Measurements from ENCODE around the gene AFMID.
A peak's percentile ranks its signal among the peaks of the same experiment; 100 is the strongest.

AFMID gene

DNA sequence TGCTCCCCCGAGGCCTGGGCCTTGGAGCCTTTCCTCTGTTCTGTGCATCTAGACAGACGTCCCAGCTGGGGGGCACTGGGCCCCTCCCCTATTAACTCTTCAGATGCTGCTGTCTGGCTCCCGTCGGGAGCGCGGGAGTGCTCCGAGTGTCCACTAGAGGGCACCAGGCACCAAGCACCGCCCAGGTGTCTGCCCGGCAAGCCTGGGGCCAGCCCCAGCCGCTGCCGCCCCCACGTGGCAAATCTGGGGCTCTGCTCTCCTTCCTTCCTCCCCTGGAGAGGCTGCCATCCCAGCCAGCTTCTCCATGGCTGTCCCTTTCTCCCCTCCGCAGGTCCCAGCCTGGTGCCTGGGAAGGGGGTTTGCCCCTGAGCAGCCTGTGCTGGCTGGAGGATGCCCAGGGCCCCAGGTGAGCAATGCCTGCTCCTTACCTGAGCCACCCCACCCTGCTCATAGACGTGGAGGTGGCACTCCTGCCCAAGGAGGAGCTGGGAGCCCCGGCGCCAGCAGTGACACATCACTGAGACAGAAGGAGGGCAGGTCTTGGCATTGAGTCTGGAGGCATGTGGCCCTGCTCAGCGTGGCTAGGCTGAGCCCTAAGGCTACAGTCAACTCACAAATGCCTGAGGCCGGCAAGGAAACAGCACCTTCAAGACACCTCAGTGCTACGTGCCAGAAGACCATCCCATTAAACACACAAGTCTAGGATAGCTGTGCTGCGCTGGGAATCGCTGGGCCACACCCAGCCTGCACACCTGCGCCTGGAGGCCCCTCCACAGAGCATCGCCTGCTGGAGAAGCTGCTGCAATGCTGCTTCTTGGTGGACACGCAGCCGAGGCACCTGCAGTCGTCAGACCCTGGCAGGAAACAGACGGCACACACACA, 64.0 kb downstream of the AFMID start (continued):
- TF ChIP-seq, protein P1, sequence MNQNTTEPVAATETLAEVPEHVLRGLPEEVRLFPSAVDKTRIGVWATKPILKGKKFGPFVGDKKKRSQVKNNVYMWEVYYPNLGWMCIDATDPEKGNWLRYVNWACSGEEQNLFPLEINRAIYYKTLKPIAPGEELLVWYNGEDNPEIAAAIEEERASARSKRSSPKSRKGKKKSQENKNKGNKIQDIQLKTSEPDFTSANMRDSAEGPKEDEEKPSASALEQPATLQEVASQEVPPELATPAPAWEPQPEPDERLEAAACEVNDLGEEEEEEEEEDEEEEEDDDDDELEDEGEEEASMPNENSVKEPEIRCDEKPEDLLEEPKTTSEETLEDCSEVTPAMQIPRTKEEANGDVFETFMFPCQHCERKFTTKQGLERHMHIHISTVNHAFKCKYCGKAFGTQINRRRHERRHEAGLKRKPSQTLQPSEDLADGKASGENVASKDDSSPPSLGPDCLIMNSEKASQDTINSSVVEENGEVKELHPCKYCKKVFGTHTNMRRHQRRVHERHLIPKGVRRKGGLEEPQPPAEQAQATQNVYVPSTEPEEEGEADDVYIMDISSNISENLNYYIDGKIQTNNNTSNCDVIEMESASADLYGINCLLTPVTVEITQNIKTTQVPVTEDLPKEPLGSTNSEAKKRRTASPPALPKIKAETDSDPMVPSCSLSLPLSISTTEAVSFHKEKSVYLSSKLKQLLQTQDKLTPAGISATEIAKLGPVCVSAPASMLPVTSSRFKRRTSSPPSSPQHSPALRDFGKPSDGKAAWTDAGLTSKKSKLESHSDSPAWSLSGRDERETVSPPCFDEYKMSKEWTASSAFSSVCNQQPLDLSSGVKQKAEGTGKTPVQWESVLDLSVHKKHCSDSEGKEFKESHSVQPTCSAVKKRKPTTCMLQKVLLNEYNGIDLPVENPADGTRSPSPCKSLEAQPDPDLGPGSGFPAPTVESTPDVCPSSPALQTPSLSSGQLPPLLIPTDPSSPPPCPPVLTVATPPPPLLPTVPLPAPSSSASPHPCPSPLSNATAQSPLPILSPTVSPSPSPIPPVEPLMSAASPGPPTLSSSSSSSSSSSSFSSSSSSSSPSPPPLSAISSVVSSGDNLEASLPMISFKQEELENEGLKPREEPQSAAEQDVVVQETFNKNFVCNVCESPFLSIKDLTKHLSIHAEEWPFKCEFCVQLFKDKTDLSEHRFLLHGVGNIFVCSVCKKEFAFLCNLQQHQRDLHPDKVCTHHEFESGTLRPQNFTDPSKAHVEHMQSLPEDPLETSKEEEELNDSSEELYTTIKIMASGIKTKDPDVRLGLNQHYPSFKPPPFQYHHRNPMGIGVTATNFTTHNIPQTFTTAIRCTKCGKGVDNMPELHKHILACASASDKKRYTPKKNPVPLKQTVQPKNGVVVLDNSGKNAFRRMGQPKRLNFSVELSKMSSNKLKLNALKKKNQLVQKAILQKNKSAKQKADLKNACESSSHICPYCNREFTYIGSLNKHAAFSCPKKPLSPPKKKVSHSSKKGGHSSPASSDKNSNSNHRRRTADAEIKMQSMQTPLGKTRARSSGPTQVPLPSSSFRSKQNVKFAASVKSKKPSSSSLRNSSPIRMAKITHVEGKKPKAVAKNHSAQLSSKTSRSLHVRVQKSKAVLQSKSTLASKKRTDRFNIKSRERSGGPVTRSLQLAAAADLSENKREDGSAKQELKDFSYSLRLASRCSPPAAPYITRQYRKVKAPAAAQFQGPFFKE (tag by site-specific recombination; IDR thresholded peaks at IDR 0.05; ENCODE audit: borderline replicate concordance): no peak
- TF ChIP-seq ZNF658 (tag by site-specific recombination; IDR thresholded peaks at IDR 0.05): no peak
- no peak for TF ChIP-seq ZNF785 (tag by site-specific recombination; IDR thresholded peaks at IDR 0.05)
- TF ChIP-seq ZNF266 (tag by site-specific recombination; IDR thresholded peaks at IDR 0.05; ENCODE audit: low read depth): no peak
- TF ChIP-seq, protein P2, sequence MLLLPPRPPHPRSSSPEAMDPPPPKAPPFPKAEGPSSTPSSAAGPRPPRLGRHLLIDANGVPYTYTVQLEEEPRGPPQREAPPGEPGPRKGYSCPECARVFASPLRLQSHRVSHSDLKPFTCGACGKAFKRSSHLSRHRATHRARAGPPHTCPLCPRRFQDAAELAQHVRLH (tag by site-specific recombination; IDR thresholded peaks at IDR 0.05): no peak
- TF ChIP-seq BCL11A (tag by site-specific recombination; IDR thresholded peaks at IDR 0.05; ENCODE audit: low read depth): no peak
- no peak for TF ChIP-seq ZFP3 (tag by site-specific recombination; IDR thresholded peaks at IDR 0.05; ENCODE audit: low read depth)
- TF ChIP-seq, protein P3, sequence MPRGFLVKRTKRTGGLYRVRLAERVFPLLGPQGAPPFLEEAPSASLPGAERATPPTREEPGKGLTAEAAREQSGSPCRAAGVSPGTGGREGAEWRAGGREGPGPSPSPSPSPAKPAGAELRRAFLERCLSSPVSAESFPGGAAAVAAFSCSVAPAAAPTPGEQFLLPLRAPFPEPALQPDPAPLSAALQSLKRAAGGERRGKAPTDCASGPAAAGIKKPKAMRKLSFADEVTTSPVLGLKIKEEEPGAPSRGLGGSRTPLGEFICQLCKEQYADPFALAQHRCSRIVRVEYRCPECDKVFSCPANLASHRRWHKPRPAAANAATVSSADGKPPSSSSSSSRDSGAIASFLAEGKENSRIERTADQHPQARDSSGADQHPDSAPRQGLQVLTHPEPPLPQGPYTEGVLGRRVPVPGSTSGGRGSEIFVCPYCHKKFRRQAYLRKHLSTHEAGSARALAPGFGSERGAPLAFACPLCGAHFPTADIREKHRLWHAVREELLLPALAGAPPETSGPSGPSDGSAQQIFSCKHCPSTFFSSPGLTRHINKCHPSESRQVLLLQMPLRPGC (tag by site-specific recombination; IDR thresholded peaks at IDR 0.05): no peak
- peak; percentile 66 for TF ChIP-seq SP3 (tag by site-specific recombination; IDR thresholded peaks at IDR 0.05)
- no peak for TF ChIP-seq ZNF16 (tag by site-specific recombination; IDR thresholded peaks at IDR 0.05; ENCODE audit: low read depth)
- TF ChIP-seq, protein P4, sequence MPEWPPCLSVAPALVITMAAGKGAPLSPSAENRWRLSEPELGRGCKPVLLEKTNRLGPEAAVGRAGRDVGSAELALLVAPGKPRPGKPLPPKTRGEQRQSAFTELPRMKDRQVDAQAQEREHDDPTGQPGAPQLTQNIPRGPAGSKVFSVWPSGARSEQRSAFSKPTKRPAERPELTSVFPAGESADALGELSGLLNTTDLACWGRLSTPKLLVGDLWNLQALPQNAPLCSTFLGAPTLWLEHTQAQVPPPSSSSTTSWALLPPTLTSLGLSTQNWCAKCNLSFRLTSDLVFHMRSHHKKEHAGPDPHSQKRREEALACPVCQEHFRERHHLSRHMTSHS (tag by site-specific recombination; IDR thresholded peaks at IDR 0.05): no peak
- no peak for TF ChIP-seq EGR2 (tag by site-specific recombination; IDR thresholded peaks at IDR 0.05; ENCODE audit: low read depth)
- TF ChIP-seq ZNF677 (tag by site-specific recombination; IDR thresholded peaks at IDR 0.05): no peak
- TF ChIP-seq, protein P5, sequence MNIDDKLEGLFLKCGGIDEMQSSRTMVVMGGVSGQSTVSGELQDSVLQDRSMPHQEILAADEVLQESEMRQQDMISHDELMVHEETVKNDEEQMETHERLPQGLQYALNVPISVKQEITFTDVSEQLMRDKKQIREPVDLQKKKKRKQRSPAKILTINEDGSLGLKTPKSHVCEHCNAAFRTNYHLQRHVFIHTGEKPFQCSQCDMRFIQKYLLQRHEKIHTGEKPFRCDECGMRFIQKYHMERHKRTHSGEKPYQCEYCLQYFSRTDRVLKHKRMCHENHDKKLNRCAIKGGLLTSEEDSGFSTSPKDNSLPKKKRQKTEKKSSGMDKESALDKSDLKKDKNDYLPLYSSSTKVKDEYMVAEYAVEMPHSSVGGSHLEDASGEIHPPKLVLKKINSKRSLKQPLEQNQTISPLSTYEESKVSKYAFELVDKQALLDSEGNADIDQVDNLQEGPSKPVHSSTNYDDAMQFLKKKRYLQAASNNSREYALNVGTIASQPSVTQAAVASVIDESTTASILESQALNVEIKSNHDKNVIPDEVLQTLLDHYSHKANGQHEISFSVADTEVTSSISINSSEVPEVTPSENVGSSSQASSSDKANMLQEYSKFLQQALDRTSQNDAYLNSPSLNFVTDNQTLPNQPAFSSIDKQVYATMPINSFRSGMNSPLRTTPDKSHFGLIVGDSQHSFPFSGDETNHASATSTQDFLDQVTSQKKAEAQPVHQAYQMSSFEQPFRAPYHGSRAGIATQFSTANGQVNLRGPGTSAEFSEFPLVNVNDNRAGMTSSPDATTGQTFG (tag by site-specific recombination; IDR thresholded peaks at IDR 0.05; ENCODE audit: borderline replicate concordance): no peak
- TF ChIP-seq, protein P6, sequence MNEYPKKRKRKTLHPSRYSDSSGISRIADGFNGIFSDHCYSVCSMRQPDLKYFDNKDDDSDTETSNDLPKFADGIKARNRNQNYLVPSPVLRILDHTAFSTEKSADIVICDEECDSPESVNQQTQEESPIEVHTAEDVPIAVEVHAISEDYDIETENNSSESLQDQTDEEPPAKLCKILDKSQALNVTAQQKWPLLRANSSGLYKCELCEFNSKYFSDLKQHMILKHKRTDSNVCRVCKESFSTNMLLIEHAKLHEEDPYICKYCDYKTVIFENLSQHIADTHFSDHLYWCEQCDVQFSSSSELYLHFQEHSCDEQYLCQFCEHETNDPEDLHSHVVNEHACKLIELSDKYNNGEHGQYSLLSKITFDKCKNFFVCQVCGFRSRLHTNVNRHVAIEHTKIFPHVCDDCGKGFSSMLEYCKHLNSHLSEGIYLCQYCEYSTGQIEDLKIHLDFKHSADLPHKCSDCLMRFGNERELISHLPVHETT (tag by site-specific recombination; IDR thresholded peaks at IDR 0.05): 0 out of 2 replicates have a peak, but pooled peaks have one; percentile 29
- TF ChIP-seq TCF7L2 (IDR thresholded peaks at IDR 0.05; ENCODE audit: borderline replicate concordance, low read depth, low read length): no peak
- 0 out of 2 replicates have a peak, but pooled peaks have one; percentile 64 for TF ChIP-seq ZFP69B (tag by site-specific recombination; IDR thresholded peaks at IDR 0.05)
- TF ChIP-seq ZNF24 (tag by site-specific recombination; IDR thresholded peaks at IDR 0.05): 0 out of 2 replicates have a peak, but pooled peaks have one; percentile 49
- TF ChIP-seq ZNF311 (tag by site-specific recombination; IDR thresholded peaks at IDR 0.05; ENCODE audit: borderline replicate concordance): no peak
- no peak for TF ChIP-seq ZNF423 (tag by site-specific recombination; IDR thresholded peaks at IDR 0.05)
- TF ChIP-seq MYNN (tag by site-specific recombination; IDR thresholded peaks at IDR 0.05; ENCODE audit: borderline replicate concordance): no peak
- TF ChIP-seq, protein P7, sequence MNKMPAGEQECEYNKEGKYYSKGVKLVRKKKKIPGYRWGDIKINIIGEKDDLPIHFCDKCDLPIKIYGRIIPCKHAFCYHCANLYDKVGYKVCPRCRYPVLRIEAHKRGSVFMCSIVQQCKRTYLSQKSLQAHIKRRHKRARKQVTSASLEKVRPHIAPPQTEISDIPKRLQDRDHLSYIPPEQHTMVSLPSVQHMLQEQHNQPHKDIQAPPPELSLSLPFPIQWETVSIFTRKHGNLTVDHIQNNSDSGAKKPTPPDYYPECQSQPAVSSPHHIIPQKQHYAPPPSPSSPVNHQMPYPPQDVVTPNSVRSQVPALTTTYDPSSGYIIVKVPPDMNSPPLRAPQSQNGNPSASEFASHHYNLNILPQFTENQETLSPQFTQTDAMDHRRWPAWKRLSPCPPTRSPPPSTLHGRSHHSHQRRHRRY (tag by site-specific recombination; IDR thresholded peaks at IDR 0.05): no peak
- no peak for TF ChIP-seq REPIN1 (tag by site-specific recombination; IDR thresholded peaks at IDR 0.05; ENCODE audit: low read depth)
- TF ChIP-seq BCL11B (tag by site-specific recombination; IDR thresholded peaks at IDR 0.05; ENCODE audit: low read depth): no peak
- TF ChIP-seq SP7 (tag by site-specific recombination; IDR thresholded peaks at IDR 0.05): peak; percentile 70
